Lung microvascular endothelial cell (primary cell): ENCODE measurements around the gene COX7A2L. TPM values are rescaled to one million over a fixed set of nuclear protein-coding genes. Genes with fewer than 3 reads are reported as not detected.
"Not testable (repeated sequence)": the region's sequence is repeated elsewhere in the genome, so short reads cannot be mapped to it uniquely, and the experiment has no call there.

Experiments used
- DNase-seq, 2 donors: peaks; one replicate each; pipeline versions ENCODE4 v3.0.0 to v3.0.0-alpha.2; 2010; ENCODE audit warnings: low read depth in 2 of 2
- total RNA-seq: library from RNA; depleted of rRNA; stranded (reverse); fragments of >200 nt; gene quantifications from 2 replicates; pipeline ENCODE4 v1.2.1, GENCODE V29; 2014

The COX7A2L gene
- total RNA-seq, 1 donor from 2014 or later, result 128 TPM

DNA sequence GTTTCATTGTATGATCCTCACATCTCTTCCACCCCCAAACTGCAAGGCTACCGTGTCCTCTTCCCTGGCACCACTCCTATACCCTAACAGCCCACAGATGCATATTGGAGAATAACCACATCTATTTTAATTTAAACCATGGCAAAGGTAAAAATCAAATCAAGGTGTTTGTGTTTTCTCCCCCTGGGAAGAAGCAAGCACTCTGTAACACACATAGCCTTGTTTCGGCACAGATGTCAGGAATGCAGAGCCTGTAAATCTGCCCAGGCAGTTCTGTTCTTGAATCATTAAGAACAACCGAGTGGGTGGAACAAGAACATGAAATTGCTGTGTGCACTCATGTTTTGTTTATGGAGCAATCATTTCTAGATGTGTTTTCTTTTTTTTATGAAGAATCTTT is 6.8 kb upstream of the COX7A2L start:
- DNase-seq, result peak in 1 of 2 donors; percentile 5

DNA sequence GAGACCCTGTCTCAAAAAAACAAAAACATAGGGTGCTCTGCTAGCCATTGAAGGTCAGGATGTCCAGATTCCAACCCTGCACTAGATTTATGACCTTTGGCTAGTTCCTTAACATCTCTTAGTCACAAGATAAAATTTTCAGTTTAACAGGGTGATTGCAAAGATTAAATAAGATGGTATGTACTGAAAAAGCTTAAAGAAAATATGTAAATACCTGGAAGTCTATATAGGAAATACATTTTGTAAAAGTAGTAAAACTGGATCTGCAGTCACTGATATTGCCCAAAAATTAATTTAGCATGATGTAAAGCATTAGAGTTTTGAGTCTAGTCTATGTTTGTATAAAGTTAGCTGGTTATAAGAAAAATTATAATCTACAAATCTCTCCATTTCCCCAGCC is 5.4 kb upstream of the COX7A2L start:
- DNase-seq, result no peak

GRCh38 chr2:42364658-42365057 is 3.6 kb upstream of the COX7A2L start:
- DNase-seq, result no peak

GRCh38 chr2:42363413-42363812 is 2.4 kb upstream of the COX7A2L start:
- no peak for DNase-seq

DNA sequence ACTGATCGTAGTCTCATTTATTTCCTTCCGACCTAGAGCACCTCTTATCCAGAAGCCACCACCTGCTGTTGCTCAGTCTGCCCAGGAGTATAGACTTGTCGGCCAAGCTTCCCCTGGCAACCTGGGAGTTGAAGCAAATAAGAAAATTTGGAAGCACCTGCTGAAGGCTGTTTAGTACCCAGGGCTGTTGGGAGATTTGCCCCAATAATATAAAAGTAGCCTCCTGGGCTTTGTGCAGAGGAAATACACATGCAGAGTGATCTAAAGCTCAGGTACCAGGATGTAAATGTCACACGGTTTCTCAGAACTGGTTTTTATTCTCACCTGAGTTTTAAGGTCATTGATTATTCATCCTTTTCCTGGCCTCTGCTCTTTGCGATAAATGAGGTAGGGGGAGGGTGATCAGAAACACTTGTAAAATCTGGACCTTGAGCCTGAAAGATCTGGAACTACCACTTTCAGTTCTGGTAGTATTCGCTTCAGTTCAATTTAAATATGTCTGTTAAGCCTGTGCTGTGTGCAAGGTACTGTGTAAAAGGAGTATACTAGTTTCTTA is 789 bp upstream of the COX7A2L start:
- no peak for DNase-seq

DNA sequence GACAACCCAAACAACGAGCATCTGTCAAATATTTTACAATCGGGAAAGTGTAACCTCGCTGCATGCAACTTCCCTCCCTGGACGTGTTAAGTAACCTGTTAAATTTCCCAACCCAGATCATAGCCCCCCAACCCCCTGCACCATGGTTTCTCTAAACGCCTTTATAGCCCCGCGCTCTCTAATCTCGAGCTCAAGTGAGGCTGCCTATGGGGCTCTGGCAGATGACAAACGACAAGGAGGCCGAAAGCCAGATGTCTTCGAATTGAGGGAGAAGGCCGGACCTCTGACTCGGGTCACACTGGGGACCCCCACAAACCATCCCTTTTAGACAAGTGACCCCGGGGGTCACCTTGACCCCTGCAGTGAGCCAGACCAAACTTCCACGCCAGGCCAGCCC is 526 bp downstream of the COX7A2L start:
- DNase-seq, result peak in 1 of 2 donors; percentile 16

DNA sequence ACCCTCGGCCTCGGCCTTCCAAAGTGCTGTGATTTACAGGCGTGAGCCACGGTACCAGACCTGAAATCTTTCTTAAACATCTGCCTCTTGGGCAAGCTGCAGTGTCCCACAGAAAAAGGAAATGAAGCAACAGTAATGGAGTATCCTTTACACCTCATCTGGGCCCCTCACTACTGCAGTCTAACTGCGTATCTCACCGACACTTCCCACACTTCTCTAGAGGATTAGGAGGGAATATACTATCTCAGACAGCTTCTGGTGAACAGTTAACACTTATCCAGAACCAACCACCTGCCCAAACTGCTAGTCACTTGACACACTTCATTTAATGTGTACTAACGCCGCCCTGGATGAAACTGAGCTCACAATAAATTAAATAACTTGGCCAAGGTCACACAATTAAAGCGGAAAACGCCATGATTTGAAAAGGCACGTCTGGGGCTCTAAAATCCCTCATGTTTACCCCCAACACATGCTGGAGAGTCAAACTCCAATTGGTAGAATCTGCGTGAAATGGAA is 993 bp downstream of the COX7A2L start:
- DNase-seq, result peak; percentile 38 to 59

GRCh38 chr2:42359304-42359964 is 1.6 kb downstream of the COX7A2L start:
- no peak for DNase-seq

DNA sequence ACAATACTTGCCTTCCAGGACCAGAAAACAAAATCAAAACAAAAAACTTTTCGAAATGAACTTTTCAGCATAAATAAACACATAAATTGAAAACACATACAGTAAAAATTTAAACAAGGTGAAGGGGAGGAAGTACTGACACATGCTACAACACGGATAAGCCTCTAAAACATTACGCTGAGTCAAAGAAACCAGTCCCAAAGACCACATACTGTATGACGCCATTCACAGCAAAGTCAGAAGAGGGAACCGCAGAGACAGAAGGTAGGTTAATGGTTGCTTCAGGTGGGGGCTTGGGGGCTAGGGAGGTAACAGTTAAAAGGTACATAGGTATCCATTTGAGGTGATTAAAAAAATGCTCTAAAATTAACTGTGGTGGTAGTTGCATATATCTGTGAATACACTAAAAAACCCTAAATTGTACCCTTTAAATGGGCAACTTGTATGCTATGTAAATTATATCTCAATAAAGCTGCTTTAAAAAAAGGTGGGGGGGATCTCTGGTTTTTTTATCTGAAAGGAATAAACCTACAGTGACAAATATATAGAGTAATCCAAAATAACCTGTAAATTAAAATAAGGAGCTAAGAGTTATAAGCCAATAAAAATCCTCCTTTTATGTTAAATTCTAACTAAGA is 7.1 kb downstream of the COX7A2L start:
- DNase-seq, result no peak

GRCh38 chr2:42351864-42352263 is 9.2 kb downstream of the COX7A2L start:
- no peak for DNase-seq

GRCh38 chr2:42350434-42351063 is 10.5 kb downstream of the COX7A2L start:
- DNase-seq, result no peak

GRCh38 chr2:42348113-42348805 is 12.8 kb downstream of the COX7A2L start:
- DNase-seq, result no peak

DNA sequence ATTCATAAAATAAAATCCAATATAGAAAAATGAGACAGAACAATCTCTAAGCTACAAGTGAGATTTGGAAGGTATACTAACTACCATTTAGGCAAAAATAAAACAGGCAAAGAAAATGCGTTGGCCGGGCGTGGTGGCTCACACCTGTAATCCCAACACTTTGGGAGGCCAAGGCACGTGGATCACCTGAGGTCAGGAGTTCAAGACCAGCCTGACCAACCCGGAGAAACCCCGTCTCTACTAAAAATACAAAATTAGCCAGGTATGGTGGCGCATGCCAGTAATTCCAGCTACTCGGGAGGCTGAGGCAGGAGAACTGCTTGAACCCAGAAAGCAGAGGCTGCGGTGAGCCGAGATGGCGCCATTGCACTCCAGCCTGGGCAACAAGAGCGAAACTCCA is 13.5 kb downstream of the COX7A2L start:
- not testable (repeated sequence) for DNase-seq

- not testable (repeated sequence) for DNase-seq
Measured at GRCh38 chr2:42346856-42347255, 14.2 kb downstream of the COX7A2L start.

DNA sequence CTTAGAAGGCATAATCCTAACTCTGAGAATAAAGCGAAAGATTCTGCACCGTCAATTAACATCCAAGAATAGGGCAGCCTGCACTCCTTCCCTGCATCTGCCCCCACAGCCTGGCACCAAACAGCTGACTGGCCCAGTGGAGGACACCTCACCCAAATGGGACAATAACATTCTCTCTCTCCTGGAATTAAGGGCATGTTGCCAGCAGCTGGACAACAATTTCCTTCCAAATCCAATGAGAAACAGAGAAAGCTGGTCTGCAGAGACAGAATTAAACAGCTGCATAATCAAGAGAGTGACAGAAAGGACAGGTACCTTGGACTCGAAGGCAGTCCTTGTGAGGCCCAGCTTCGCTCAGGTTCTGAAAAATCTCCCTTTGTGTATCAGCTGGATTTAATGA is 15.0 kb downstream of the COX7A2L start:
- DNase-seq, result peak in 1 of 2 donors; percentile 79

DNA sequence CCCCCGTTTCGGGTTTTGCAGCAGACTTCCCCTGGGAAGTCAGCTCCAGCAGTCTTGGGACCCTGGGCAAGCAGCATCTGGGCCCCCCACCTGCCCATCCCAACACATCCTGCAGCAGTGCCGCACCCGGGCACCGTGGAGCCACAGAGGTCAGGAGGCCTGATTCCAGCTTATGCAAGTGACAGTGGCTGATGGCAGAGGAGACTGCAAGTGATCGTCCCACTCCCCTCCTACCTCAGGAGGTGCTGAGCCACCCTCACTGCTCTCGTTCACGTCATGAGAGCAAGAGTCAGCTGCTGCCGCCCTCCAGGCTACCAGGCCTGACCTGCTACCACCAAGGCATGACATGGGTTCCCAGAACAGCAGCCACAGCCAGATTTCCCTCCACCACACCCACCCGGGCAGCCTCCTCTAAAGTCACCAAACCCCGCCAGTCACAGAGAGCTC is 18.2 kb downstream of the COX7A2L start:
- no peak for DNase-seq

DNA sequence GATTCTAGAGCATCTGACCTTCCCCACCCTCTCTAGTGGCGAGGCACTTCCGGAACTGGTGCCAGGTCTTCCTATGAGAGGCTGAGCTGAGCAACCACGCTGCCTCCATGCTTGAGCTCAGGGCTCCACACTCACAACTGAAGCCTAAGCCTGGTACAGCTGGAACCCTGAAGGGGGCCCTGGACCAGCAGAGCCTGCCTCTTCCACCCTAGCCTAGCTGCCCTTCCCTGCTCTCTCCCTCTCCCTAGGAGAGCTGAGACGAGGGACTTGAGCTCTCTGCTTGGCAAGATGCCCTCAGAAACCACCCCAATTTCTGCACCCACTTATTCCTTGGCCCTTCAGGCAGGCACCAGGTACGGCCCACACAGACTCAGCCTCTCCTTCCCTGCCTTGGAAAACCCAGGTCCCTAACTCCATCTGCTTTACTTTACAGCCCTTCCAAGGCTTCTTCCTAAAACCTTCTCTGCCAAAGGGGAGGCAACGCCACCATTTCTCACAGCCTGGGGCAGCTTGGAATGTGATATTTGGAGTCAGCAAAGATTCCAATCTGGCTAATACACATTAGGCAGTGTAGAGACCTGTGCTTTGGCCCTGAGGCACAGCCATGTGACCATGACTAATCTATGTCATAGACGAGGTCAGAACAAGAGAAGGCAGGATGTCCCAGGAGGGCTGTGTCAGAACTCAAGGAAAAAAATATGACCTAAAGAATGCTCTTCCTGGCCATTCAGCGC is 18.8 kb downstream of the COX7A2L start:
- peak; percentile 63 to 77 for DNase-seq

DNA sequence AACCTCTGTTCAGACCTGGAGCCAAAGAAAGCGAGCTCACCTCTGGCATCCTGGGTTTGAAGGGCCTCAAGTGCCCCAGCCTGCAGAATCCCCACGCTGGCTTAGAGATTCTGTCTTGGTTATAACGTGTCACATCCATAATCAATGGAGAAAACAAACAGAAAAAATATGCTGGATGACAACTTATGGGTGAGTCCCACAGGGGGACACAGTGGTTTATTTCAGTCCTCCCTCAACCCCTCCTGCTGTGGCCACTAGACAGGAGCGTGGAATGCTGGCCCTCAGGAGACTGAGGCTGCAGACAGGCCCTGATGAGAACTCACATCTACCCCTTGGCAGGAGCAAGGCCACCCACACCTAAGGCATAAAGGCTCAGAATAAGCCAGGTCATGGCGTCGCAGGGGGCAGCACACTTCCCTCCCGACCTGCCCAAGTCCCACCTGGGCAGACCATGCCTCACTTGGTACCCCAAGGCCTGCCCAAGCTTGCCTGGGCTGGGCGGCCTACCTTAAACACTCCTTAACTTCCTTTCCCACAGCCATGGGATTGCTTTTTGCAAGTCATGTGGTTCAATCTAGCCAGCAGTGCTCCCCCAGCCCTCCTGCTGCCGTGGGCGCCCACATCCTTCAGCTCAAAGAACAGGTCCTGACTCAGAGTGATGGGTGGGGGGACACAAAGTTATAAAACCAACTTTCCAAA is 19.9 kb downstream of the COX7A2L start:
- DNase-seq, result no peak

DNA sequence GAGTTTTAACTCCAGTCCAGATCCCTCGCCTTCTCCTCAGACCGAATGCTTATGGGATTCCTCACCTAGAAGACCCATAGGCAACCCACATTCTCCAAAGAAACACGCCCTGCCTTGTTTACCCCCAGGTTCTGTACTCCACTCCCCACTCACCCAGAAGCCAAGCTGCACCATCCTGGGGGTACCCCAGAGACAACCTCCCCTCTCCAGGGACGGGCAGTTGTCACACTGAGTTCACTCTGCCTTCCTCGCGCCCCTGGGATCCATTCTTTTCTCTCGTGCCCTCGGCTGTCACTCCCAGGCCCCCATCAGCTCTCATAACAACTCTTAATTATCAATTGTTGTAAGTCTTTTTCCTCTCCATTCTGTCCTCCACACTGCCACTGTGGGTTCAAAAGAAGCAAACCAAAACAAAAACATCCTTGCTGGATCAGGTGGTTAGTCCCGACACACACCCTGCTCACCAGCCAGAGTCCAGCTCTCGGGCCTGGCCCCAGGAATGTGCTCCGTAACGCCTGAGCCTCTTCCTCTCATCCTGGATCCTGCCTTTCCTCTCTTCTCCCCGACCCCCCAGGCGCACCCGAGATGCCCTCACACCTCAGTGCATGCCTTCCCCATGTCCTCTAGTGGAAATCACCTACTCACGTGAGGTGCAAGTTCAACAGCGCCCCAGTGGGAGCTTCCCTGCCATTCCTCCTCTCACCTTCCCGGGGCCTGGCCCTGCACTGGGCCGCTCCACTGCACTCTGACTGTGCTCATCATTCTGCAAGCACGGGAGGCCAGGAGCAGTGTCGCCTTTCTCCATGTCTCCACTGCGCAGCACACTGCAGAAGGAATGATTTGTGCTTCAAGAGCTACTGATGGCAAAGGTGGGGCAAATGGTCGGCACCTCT is 20.7 kb downstream of the COX7A2L start:
- DNase-seq, result no peak
